DND-41 (cell line): ENCODE measurements around the gene GNAS.
A peak's percentile ranks its signal among the peaks of the same experiment; 100 is the strongest.

Experiments used
- ATAC-seq: fragments of 200-7000 bp; cut with Tn5 transposase; 3 replicates; pipeline ENCODE4 v1.9.1; 2021; ENCODE audit warnings: low read depth; ENCODE audit not compliant: insufficient read depth
- DNase-seq: peaks from one replicate; pipeline ENCODE4 v3.0.0-alpha.2; 2020
- H2AFZ ChIP-seq: 2 replicates; pipeline ENCODE4 v1.6.0; 2012; ENCODE audit warnings: low read depth, low read length
- H3K27ac ChIP-seq: 2 replicates; pipeline ENCODE4 v1.5.1; 2012; ENCODE audit warnings: low read length, inconsistent platforms
- H3K27me3 ChIP-seq: fragments of 200-600 bp; sonication (generic); 2 replicates; pipeline ENCODE4 v1.6.0; 2012; ENCODE audit warnings: low read length, mild to moderate bottlenecking, inconsistent platforms; ENCODE audit not compliant: insufficient read depth, poor library complexity
- H3K36me3 ChIP-seq: 2 replicates; pipeline ENCODE4 v1.5.1; 2012; ENCODE audit warnings: low read length, inconsistent platforms; ENCODE audit not compliant: insufficient read depth
- H3K4me1 ChIP-seq: 2 replicates; pipeline ENCODE4 v1.5.1; 2012; ENCODE audit warnings: mild to moderate bottlenecking, low read length; ENCODE audit not compliant: insufficient read depth
- H3K4me2 ChIP-seq: 2 replicates; pipeline ENCODE4 v1.6.0; 2012; ENCODE audit warnings: mild to moderate bottlenecking, moderate library complexity, low read length, inconsistent platforms; ENCODE audit not compliant: insufficient read depth
- H3K4me3 ChIP-seq, 2 experiments: fragments of 200-600 bp in 1 of 2; shearing (Covaris generic) in 1 of 2; 2 replicates each; pipeline ENCODE4 v1.5.1; 2012 to 2016; ENCODE audit warnings: inconsistent platforms in 2 of 2, low read length in 2 of 2, mild to moderate bottlenecking in 2 of 2, low read depth in 1 of 2, moderate library complexity in 1 of 2
- H3K79me2 ChIP-seq: 2 replicates; pipeline ENCODE4 v1.6.0; 2012; ENCODE audit warnings: low read length, inconsistent platforms; ENCODE audit not compliant: insufficient read depth
- H3K9ac ChIP-seq: 2 replicates; pipeline ENCODE4 v1.6.0; 2012; ENCODE audit warnings: low read depth, mild to moderate bottlenecking, inconsistent platforms, low read length, moderate library complexity
- H3K9me3 ChIP-seq: 2 replicates; pipeline ENCODE4 v1.5.1; 2012; ENCODE audit warnings: low read length, moderate library complexity, mild to moderate bottlenecking, inconsistent platforms; ENCODE audit not compliant: insufficient read depth, severe bottlenecking
- H4K20me1 ChIP-seq: 2 replicates; pipeline ENCODE4 v1.6.0; 2012; ENCODE audit warnings: low read length; ENCODE audit not compliant: insufficient read depth
- EZH2 ChIP-seq: IDR thresholded peaks from 3 replicates; pipeline ENCODE4 v1.6.1; 2012; ENCODE audit warnings: borderline replicate concordance, low read depth, mild to moderate bottlenecking, moderate library complexity, low read length, inconsistent platforms; ENCODE audit not compliant: severe bottlenecking
- TF ChIP-seq, protein P1 (sequence below): IDR thresholded peaks from 2 replicates; pipeline ENCODE4 v1.5.1; 2012; ENCODE audit warnings: borderline replicate concordance, low read length, moderate library complexity, mild to moderate bottlenecking; ENCODE audit not compliant: poor library complexity, severe bottlenecking; ENCODE audit errors: extremely low read depth

GNAS gene

DNA sequence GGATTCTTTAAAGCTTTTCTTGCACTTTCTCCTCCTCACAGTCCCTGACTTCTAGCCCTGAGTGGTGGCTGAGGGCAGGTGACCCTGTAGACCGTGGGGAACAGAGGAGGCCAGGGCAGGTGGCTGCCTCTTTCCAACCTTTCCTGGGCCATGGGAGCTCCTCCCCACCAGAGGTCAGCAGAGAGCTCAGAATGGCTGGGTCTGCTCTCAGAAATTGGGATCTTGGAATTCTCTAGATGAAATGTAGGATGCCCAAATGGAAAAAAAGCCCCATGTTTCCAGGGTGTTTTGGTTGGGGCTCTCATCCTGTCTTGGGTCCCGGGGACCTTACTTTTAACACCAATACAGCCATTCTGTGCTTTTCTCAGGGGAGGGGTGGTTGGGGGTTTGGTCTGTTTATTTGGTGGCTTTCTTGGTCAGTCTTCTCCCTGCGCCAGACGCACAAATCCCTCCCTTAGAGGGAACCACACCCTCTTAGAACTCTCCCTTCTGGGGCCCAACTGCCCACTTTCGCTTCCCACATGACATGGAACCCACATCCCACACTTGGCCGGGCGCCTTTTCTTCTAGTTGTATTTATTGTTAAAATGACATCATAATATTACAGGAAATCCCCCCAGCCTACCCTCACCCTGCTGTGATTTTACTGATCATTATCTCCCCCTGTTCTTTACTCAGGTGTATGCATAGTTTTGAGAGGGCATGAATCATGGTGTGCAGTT, 17.9 kb downstream of the GNAS start:
- H3K4me2 ChIP-seq: no peak overlapping the region
- H3K27me3 ChIP-seq: peaks cover 15% of the 10 kb centered on the region
- TF ChIP-seq, protein P1, sequence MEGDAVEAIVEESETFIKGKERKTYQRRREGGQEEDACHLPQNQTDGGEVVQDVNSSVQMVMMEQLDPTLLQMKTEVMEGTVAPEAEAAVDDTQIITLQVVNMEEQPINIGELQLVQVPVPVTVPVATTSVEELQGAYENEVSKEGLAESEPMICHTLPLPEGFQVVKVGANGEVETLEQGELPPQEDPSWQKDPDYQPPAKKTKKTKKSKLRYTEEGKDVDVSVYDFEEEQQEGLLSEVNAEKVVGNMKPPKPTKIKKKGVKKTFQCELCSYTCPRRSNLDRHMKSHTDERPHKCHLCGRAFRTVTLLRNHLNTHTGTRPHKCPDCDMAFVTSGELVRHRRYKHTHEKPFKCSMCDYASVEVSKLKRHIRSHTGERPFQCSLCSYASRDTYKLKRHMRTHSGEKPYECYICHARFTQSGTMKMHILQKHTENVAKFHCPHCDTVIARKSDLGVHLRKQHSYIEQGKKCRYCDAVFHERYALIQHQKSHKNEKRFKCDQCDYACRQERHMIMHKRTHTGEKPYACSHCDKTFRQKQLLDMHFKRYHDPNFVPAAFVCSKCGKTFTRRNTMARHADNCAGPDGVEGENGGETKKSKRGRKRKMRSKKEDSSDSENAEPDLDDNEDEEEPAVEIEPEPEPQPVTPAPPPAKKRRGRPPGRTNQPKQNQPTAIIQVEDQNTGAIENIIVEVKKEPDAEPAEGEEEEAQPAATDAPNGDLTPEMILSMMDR: peak; percentile 89
- TF ChIP-seq EZH2: no peak
- H3K79me2 ChIP-seq: no peaks in the 10 kb centered on the region
- H3K4me3 ChIP-seq: no peak overlapping the region
- DNase-seq (peak; percentile 58), ATAC-seq (peak; percentile 86)
- no peak overlapping the region for H3K9ac ChIP-seq
- H2AFZ ChIP-seq: no peak overlapping the region
- H3K36me3 ChIP-seq: no peaks in the 10 kb centered on the region
- H3K4me1 ChIP-seq: no peaks in the 10 kb centered on the region
- H3K9me3 ChIP-seq: no peaks in the 10 kb centered on the region
- no peaks in the 10 kb centered on the region for H4K20me1 ChIP-seq
- H3K27ac ChIP-seq: no peak overlapping the region

DNA sequence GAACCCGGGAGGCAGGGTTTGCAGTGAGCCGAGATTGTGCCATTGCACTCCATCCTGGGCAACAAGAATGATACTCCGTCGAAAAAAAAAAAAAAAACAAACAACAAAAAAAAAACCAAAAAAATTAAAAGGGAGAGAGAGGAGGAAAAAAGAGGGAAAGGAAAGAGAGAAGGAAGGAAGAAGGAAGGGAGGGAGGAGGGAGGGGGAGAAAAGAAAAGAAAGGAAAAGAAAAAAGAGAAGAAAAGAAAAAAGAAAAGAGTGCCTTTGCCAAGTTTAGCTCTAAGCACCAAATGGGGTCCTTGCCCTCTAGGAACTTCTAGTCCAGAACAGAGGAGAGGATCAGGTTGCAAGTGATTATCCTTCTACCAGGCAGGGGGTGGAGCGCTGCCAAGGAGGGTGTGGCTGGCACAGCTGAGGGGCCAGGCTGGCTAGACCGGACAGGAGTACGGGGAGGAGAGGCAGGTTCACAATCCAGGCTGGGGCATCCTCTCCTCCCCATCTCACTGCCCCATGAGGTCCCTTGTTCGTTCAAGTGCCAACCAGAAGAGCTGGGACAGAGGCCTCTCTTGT, 19.1 kb downstream of the GNAS start:
- H3K9me3 ChIP-seq: no peaks in the 10 kb centered on the region
- H3K27ac ChIP-seq: no peak overlapping the region
- H4K20me1 ChIP-seq: no peaks in the 10 kb centered on the region
- no peak overlapping the region for H3K9ac ChIP-seq
- no peaks in the 10 kb centered on the region for H3K36me3 ChIP-seq
- DNase-seq (no peak), ATAC-seq (no peak)
- H3K4me2 ChIP-seq: no peak overlapping the region
- no peak overlapping the region for H2AFZ ChIP-seq
- H3K4me1 ChIP-seq: no peaks in the 10 kb centered on the region
- TF ChIP-seq EZH2: no peak
- TF ChIP-seq, protein P1: no peak
- peaks cover 10% of the 10 kb centered on the region for H3K27me3 ChIP-seq
- no peaks in the 10 kb centered on the region for H3K79me2 ChIP-seq
- H3K4me3 ChIP-seq: no peak overlapping the region

DNA sequence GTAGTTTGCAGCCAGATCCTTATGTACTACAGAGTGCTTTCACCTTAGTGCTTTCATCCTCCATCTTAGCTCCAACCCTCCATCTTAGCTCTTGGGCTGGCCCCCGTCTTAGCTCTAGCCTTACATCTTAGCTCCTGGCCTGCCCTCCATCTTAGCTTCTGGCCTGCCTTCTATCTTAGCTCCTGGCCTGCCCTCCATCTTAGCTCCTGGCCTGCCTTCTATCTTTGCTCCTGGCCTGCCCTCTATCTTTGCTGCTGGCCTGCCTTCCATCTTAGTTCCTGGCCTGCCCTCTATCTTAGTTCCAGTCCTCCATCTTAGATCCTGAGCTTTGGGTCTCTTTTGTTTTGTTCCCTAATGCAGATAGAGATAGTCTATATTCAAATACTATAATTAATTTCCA, 22.0 kb downstream of the GNAS start:
- no peak for TF ChIP-seq EZH2
- TF ChIP-seq, protein P1: no peak
- Histone ChIP-seq H3K79me2 (no peaks in the 10 kb centered on the region), H4K20me1 (no peaks in the 10 kb centered on the region), H3K27ac (no peak overlapping the region), H3K4me3 (no peak overlapping the region), H3K9me3 (no peaks in the 10 kb centered on the region), H3K9ac (no peak overlapping the region), H3K4me1 (no peaks in the 10 kb centered on the region), H3K36me3 (no peaks in the 10 kb centered on the region), H2AFZ (0 out of 2 replicates have a peak overlapping the region, but pooled peaks have one; percentile 4), H3K4me2 (no peak overlapping the region), H3K27me3 (no peaks in the 10 kb centered on the region)
- DNase-seq: no peak
- 0 out of 3 replicates have a peak, but pooled peaks have one; percentile 21 for ATAC-seq
